WI38 (cell line): ENCODE measurements around the gene NSUN5.
A peak's percentile ranks its signal among the peaks of the same experiment; 100 is the strongest.
"Not testable (repeated sequence)": the region's sequence is repeated elsewhere in the genome, so short reads cannot be mapped to it uniquely, and the experiment has no call there.

ENCODE experiments used
- H3K4me3 ChIP-seq: 2 replicates; pipeline ENCODE4 v1.5.1; 2011; ENCODE audit warnings: low read depth, mild to moderate bottlenecking, control low read depth, low read length
- TF ChIP-seq, protein P1 (sequence below): IDR thresholded peaks from 2 replicates; pipeline ENCODE4 v1.5.1; 2012; ENCODE audit warnings: low read depth, mild to moderate bottlenecking, control low read depth, low read length

Gene NSUN5

DNA sequence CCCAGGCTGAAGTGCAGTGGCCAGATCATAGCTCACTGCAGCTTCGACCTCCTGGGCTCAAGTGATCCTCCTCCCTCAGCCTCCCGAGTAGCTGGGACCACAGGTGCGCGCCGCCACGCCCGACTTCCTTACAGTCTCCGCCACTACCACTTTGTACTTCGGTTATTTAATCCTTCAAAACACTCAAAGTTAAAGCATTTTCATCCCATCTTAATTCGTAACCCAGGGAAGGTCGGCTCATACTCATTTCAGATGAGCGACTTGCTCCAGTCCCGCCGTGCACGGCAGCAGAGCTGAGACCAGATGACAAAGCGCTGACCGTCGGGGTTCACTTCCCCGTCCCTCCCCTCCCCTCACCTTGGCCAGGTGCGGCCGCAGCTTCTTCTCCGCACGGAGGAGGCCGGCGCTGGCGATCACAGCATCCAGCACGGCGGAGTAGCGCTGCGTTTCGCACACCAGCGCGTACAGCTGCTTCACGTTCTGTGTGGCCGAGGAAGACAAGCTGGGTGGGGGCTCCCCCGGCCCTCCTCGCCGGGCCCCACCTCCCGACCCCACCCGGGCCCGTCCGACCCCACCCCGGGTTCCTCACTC lies 457 bp downstream of the NSUN5 start:
- peak overlapping the region; percentile 73 for H3K4me3 ChIP-seq
- TF ChIP-seq, protein P1, sequence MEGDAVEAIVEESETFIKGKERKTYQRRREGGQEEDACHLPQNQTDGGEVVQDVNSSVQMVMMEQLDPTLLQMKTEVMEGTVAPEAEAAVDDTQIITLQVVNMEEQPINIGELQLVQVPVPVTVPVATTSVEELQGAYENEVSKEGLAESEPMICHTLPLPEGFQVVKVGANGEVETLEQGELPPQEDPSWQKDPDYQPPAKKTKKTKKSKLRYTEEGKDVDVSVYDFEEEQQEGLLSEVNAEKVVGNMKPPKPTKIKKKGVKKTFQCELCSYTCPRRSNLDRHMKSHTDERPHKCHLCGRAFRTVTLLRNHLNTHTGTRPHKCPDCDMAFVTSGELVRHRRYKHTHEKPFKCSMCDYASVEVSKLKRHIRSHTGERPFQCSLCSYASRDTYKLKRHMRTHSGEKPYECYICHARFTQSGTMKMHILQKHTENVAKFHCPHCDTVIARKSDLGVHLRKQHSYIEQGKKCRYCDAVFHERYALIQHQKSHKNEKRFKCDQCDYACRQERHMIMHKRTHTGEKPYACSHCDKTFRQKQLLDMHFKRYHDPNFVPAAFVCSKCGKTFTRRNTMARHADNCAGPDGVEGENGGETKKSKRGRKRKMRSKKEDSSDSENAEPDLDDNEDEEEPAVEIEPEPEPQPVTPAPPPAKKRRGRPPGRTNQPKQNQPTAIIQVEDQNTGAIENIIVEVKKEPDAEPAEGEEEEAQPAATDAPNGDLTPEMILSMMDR, result no peak

DNA sequence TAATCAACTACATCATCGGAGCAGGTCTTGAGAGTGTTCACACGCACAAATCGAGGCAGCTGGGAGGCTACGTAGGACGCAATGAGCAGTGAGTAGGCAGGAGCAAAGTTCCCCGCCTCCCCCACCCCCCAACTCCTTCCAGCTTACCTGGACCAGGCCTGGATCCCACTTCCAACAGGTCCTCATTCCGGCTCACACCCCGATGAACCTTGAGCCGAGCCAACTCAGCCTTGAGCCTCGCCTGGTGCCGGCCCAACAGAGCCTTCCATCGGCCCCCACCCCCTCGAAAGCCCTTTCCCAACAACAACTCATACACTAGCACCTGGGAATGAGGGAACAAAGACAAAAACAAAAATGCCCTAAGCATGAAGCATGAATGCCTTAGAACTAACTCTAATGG lies 1.2 kb downstream of the NSUN5 start:
- TF ChIP-seq, protein P1, result no peak
- peak overlapping the region; percentile 73 for H3K4me3 ChIP-seq

DNA sequence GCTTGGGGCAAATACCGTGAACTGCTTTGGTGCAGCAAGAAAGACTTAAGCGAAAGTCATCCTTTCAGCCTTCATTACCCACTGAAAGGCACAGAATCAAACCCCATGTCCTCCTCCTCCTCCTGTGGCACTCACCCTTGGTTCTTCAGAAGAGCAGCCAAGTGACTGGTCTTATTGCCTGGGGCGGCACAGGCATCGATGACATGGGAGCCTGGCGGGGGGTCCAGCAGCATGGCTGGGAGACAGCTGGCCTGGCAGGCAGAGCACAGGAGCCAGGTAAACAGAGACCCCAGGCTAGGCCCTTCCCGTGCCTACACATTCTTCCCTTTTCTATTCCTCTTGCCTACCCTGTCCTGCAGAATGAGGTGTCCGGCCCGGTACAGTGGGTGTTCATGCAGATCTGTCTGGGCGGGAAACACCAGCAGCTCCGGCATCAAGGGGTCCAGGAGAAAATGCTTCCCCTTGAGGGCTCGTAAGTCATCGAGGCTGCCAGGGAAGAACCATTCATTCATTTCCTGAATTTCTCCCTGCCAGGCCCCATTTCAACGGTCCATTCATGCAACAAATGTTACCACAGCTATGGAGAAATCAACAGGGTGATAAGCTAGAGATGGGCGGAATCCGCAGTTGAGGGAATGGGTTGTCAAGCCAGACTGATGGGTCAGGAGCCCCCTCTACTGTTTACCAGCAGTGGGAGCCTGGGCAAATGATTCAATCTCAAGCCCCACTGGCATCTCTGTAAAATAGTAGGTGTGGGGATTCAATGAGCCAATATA lies 3.8 kb downstream of the NSUN5 start:
- H3K4me3 ChIP-seq, result not testable (repeated sequence)

DNA sequence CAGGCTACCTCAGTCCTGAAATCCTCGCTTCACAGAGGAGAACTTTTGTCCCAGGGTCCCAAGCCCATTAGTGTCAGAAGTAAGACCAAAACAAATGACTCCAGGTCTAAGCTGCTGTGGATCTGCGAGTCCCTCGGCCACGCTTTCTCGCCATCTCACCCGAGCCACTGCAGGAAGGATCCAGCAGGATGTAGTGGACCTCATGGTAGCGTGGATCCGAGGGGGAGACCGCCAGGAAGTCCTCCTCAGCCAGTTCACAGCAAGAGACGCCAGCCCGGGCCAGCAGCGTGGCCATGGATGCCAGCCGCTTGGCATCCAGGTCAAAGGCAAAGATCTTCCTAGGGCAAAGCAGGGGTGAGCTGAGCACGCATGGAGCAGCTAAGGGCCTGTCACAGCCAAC lies 4.6 kb downstream of the NSUN5 start:
- TF ChIP-seq, protein P1, result no peak

DNA sequence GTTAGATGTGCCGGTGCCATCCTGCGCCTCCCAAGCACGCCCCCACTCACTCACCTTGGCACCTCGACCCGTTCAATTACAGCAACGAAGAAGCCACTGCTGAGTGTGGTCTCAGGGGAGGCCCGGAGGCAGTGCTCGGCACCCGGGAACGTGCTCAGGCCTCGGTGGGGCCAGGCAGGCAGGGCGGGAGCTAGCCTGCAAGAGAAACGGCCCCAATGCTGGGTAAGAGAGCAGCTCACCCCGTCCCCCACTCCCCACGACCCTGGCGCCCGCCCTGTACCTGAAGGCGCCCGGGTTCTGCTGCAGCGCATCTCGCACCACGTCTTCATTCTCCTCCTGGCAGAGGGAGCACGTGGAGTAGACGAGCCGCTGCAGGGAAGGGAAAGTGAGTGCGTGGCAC lies 5.1 kb downstream of the NSUN5 start:
- TF ChIP-seq, protein P1, result no peak
- no peak overlapping the region for H3K4me3 ChIP-seq

More for the DNA sequence above, 4.6 kb downstream of the NSUN5 start:
- H3K4me3 ChIP-seq, result no peak overlapping the region

DNA sequence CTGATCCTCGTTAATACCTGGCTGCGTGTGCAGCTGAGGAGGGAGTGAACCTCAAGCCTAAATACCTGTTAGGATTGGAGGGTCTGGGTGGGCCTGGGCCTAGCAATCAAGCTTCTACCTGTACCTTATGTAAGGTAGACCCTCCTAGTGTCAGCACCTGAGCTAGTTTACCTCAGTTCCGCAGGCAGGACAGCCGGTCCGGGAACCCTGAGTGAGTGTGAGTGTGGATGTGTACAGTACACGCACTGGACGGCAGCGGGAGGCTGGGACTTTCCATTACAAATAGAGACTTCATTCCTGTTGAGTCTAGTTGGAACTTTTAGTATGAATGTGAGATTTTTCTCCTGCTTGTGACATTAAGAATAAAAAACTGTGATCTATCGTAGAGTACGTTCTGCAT lies 5.8 kb downstream of the NSUN5 start:
- H3K4me3 ChIP-seq, result not testable (repeated sequence)

DNA sequence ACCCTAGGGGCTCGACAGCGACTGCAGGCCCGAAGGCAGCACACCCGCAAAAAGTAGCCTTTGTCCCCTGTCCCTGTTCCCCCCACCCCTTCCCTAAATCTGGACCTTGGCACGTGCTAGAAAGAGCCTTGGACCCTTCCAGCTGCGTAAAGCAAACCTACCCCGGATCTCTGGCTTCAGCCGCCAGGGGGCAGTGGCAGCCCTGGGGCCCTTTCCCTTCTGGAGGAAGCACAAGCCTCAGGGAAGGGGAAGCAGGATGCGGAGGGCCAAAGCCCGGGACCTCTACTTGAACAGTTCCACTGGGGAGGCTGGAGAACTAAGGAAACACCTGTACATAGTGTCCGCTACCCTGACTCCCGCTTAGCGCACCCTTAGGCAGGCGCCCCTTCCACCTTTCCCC lies 7.5 kb downstream of the NSUN5 start:
- not testable (repeated sequence) for H3K4me3 ChIP-seq

DNA sequence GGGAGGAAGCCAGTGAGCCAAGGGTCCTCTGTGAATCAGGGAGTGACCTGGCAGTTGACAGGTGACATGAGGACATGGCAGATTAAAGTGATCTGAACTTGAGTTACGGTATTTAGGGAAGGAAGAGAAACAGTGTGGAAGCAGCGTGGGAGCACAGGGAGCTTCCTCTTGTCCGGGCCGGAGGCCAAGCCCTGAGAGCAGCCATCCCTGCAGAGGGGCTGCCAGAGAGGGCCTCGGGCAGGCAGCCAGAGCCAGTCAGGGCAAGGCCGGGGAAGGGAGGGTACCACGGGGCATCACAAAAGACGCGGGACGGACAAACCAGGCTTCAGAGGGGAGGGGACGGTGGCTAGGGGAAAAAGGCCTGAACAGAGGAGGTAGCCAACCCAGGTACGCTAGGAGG lies 8.8 kb downstream of the NSUN5 start:
- not testable (repeated sequence) for H3K4me3 ChIP-seq

DNA sequence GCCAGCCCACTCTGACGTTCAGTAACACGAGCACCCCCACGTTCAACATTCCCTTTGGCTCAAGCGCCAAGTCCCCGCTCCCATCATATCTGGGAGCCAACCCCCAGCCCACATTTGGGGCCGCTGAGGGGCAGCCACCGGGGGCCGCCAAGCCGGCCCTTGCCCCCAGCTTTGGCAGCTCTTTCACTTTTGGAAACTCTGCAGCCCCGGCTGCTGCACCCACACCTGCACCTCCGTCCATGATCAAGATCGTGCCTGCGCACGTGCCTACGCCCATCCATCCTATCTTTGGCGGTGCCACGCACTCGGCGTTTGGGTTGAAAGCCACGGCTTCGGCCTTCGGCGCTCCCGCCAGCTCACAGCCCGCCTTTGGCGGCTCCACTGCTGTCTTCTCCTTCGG lies 10.9 kb downstream of the NSUN5 start:
- not testable (repeated sequence) for H3K4me3 ChIP-seq

DNA sequence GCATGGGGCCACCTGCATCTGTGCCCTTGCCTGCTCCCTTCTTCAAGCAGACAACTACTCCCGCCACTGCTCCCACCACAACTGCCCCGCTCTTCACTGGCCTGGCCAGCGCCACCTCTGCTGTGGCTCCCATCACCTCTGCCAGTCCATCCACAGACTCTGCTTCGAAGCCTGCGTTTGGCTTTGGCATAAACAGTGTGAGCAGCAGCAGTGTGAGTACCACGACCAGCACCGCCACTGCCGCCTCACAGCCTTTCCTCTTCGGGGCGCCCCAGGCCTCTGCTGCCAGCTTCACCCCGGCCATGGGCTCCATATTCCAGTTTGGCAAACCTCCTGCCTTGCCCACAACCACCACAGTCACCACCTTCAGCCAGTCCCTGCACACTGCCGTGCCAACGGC lies 11.4 kb downstream of the NSUN5 start:
- H3K4me3 ChIP-seq, result not testable (repeated sequence)

DNA sequence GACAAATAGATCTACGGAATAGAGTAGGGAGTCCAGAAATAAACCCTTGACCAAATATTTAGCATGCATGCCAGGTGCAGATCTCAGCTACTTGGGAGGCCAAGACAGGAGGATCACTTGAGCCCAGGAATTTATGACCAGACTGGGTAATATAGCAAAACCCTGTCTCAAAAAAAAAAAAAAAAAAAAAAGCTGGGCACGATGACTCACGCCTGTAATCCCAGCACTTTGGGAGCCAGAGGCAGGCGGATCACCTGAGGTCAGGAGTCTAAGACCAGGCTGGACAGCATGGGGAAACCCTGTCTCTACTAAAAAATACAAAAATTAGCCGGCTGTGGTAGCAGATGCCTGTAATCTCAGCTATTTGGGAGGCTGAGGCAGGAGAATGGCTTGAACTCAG lies 31.4 kb downstream of the NSUN5 start:
- H3K4me3 ChIP-seq, result not testable (repeated sequence)

DNA sequence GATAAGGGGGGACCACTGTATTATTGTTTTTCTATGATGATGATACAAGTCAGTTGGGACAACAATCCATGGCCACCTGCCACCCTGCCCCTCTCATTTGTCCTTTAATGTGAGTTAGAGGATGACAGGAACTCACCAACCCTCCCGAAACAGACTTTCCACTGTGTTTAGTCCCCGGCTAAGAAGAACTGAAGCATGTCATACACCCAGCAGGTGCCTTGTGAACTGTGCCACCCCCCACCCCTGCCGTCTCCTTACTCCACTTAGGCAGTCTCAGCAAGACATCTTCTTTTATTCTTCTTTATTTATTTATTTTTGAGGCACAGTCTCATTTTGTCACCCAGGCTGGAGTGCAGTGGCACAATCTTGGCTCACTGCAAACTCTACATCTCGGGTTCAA lies 40.8 kb downstream of the NSUN5 start:
- H3K4me3 ChIP-seq, result not testable (repeated sequence)

DNA sequence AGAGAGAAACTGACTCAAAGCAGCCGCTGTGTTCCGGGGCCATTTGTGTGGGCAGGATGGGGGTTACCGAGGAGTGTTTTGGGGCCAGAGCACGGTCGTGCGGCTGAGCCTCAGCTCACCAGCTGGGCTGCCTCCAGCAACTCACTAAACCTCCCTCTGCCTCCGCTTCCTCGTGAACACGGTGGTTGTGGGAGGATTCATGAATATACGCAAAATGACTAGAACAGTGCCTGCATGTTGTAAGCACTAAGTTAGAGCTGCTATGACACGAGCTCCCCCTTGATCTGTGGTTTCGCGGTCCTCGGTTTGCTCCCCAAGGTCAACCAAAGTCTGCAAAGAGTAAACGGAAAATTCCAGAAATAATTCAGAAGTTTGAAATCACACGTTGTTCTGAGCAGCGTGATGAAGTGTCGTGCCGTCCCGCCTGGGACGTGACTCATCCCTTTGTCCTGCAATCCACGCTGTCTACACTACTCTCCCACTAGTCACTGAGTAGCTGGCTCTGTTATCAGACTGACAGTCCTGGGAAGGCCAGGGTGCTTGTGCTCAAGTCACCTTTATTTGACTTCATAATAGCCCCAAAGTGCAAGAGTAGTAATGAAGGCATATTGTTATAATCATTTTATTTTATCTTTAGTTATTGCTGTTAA lies 41.8 kb downstream of the NSUN5 start:
- H3K4me3 ChIP-seq, result not testable (repeated sequence)

DNA sequence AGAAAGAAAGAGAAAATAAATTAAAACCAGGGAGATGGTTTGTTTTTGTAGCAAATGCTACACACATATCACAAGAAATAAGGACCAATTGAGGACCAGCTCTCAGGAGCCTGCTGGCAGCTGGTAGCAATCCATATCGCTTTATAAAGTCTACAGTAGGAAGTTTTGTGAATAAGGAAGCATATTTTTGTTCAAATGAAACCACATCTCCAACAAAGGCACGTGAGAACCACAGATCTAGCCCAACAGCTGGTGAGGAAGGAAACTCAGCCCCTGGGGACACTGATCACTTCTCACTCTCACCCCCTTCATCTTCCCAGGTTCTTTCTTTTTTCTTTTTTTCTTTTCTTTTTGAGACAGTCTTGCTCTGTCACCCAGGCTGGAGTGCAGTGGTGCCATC lies 46.2 kb downstream of the NSUN5 start:
- H3K4me3 ChIP-seq, result not testable (repeated sequence)
